Ascending aorta (tissue), 2 donors: Measurements from ENCODE around the gene ZNF548. TPM values are rescaled to one million over a fixed set of nuclear protein-coding genes. Genes with fewer than 3 reads are reported as not detected.

Experiments
- DNase-seq, 2 donors: peaks; one replicate each; pipeline ENCODE4 v3.0.0-alpha.2; 2019; ENCODE audit warnings: low spot score in 2 of 2
- H3K27ac ChIP-seq, 2 donors: fragments of 200-600 bp; sonication (generic); one replicate each; pipeline ENCODE4 v1.5.1; 2016 to 2017; ENCODE audit warnings: mild to moderate bottlenecking in 1 of 2
- H3K27me3 ChIP-seq: fragments of 200-600 bp; sonication (generic); one replicate; pipeline ENCODE4 v1.5.1; 2017
- H3K36me3 ChIP-seq, 2 donors: fragments of 200-600 bp; sonication (generic); one replicate each; pipeline ENCODE4 v1.5.1; 2016
- H3K4me1 ChIP-seq, 2 donors: fragments of 200-600 bp; sonication (generic); one replicate each; pipeline ENCODE4 v1.5.1; 2016 to 2017; ENCODE audit warnings: mild to moderate bottlenecking in 1 of 2
- H3K4me3 ChIP-seq, 2 donors: fragments of 200-600 bp; sonication (generic); one replicate each; pipeline ENCODE4 v1.5.1; 2016 to 2017; ENCODE audit warnings: mild to moderate bottlenecking in 1 of 2
- H3K9me3 ChIP-seq, 2 donors: fragments of 200-600 bp; sonication (generic); one replicate each; pipeline ENCODE4 v1.5.1; 2016
- CTCF ChIP-seq, 3 experiments: fragments of 200-600 bp in 2 of 3; fragments of 450-650 bp in 1 of 3; sonication (generic) in 2 of 3; IDR thresholded peaks; one replicate each; pipeline ENCODE4 v1.5.1; 2016 to 2019; ENCODE audit warnings: antibody characterized with exemption in 3 of 3, mild to moderate bottlenecking in 1 of 3, moderate library complexity in 1 of 3
- intact Hi-C: fragments of 100-400 bp; cut with DNase I; formaldehyde crosslinking; loops from one replicate; pipeline ENCODE4 v1.15.1; 2023
- total RNA-seq: library from RNA; depleted of rRNA; stranded (reverse); fragments of >200 nt; gene quantifications from one replicate; pipeline ENCODE4 v1.1.0, GENCODE V29; 2016

Gene ZNF548
- total RNA-seq, 1 donor from 2014 or later = 0.96 TPM

- Histone ChIP-seq H3K36me3 (peaks cover 48 to 55% of the 10 kb centered on the region in 2 donors), H3K4me1 (no peaks in the 10 kb centered on the region), H3K9me3 (peaks cover 41 to 66% of the 10 kb centered on the region in 2 donors), H3K27me3 (no peaks in the 10 kb centered on the region), H3K27ac (no peak overlapping the region), H3K4me3 (no peak overlapping the region)
- intact Hi-C loops = no loop called here
- TF ChIP-seq CTCF (IDR thresholded peaks at IDR 0.05) = no peak
- no peak for DNase-seq
Measured at GRCh38 chr19:57377498-57378146, 12.0 kb upstream of the ZNF548 start.

DNA sequence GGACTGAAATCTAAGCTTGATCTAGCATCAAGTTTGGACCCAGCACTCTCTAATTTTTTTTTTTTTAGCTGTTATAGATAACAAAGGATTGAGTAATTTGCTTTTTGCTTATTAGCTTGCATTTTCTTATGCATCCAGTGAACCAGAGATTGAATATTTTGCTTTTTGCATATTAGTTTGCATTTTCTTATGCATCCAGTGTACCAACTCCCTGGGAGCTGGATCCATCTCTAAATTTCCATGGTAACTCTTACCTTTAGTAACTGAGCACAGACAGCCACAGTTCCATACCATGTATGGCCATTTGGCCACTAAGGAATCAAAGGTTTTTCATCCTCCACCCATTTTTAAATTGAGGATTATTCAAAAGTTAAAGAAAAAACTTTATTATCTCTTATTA lies 8.7 kb upstream of the ZNF548 start:
- Histone ChIP-seq H3K4me3 (no peak overlapping the region), H3K4me1 (no peaks in the 10 kb centered on the region), H3K9me3 (peaks cover 37 to 57% of the 10 kb centered on the region in 2 donors), H3K27me3 (no peaks in the 10 kb centered on the region), H3K27ac (no peak overlapping the region), H3K36me3 (peaks cover 19 to 27% of the 10 kb centered on the region in 2 donors)
- no peak for DNase-seq
- TF ChIP-seq CTCF (IDR thresholded peaks at IDR 0.05) = no peak
- intact Hi-C loops = no loop called here

DNA sequence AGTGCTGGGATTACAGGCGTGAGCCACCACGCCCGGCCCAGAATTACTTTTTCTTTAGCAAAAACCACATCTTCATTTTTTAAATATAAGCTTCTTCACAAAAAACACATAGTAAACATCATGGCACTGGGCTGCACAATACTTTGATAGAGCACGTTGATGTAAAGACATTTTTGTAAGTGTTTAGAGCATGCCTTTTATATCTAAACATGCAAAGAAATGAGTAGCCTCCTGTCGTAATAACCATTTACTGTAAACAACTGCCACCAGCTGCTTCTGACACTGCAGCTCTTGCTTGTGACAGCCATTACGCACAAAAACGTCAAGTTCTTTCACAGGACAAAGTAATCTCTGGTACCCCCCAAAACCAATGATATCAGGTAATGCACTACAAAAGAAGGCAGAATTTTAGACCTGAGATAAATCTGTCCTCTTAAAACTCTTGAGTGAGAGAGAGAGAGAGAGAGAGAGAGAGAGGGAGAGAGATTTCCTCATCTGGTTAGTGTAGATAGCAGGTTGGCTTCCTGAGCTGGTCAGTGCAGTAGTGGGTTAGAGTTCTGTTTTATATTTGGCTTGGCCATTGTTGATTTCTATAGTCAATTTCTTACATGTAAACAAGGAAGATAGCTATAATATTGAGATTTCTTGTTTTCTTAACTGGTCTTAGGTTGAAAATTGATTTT lies 6.7 kb upstream of the ZNF548 start:
- no peaks in the 10 kb centered on the region for H3K27me3 ChIP-seq
- H3K4me3 ChIP-seq = no peak overlapping the region
- H3K4me1 ChIP-seq = no peaks in the 10 kb centered on the region
- H3K9me3 ChIP-seq = peaks cover 19 to 38% of the 10 kb centered on the region in 2 donors
- intact Hi-C loops = no loop called here
- no peak for TF ChIP-seq CTCF (IDR thresholded peaks at IDR 0.05)
- no peak for DNase-seq
- no peak overlapping the region for H3K27ac ChIP-seq
- peaks cover 3 to 6% of the 10 kb centered on the region in 2 donors for H3K36me3 ChIP-seq

DNA sequence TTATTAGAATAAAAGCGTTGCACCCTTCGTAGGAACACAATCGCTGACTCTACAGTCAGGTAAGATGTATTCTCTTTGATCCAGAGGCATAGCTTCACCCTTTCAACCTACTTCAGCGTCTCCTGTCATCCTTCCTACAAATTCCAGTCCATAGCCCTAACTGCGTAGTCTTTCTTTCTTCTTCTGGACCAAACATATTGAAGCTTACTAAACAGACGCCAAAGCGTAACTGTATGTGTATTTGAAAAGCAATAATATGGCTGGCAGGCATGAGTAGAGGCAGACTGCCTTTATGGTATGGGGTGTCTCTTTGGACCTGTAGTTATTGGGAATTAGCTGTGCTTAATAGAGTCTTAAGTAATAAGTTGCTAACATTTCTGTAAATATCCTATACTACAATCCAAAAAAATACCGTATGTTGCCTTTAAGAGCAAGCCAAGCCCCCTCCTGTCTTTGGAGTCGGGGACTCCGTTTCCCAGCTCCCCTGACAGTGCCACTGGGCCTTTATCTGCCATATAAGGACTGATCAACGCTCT lies 392 bp upstream of the ZNF548 start:
- peak overlapping the region; percentile 93 for H3K27ac ChIP-seq
- intact Hi-C loops = loop anchor here (1.0 to 5.0 kb wide), 7 partner anchors 26 to 613 kb away; partner anchors contain the start of genes TRAPPC2B, ZNF304, ZNF460 and ZNF547
- H3K27me3 ChIP-seq = no peaks in the 10 kb centered on the region
- H3K9me3 ChIP-seq = peaks cover 16 to 19% of the 10 kb centered on the region in 2 donors
- H3K4me3 ChIP-seq = peak overlapping the region; percentile 72 to 80
- H3K36me3 ChIP-seq = peaks cover 18 to 19% of the 10 kb centered on the region in 2 donors
- DNase-seq = no peak
- H3K4me1 ChIP-seq = peaks cover 0 to 10% of the 10 kb centered on the region in 2 donors
- no peak for TF ChIP-seq CTCF (IDR thresholded peaks at IDR 0.05)

DNA sequence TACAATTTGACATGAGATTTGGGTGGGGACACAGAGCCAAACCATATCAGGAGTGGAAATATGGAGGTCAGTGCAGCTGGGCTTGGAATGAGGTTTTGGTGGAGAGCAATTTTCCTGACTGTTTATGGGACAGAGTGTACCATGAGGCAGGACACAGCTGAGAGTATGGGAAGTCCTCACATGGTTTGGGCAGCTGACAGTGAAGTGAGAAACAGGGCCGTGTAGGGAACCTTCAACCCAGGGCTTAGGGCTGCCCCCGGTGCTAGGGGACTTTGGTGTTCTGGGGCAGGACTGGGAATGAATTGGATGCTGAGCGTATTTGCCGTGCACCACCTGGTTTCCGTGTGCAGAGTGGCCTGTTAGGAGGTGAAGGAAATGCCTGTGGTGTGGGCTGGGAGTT lies 6.1 kb downstream of the ZNF548 start:
- no peak overlapping the region for H3K27ac ChIP-seq
- H3K4me1 ChIP-seq = peaks cover 0 to 2% of the 10 kb centered on the region in 2 donors
- no peak for DNase-seq
- intact Hi-C loops = no loop called here
- H3K4me3 ChIP-seq = no peak overlapping the region
- peaks cover 71 to 81% of the 10 kb centered on the region in 2 donors for H3K36me3 ChIP-seq
- no peak for TF ChIP-seq CTCF (IDR thresholded peaks at IDR 0.05)
- no peaks in the 10 kb centered on the region for H3K27me3 ChIP-seq
- peaks cover 50 to 83% of the 10 kb centered on the region in 2 donors for H3K9me3 ChIP-seq
